PC-9 (cell line): ENCODE data around the gene FGD5. TPM values are rescaled to one million over a fixed set of nuclear protein-coding genes. Genes with fewer than 3 reads are reported as not detected.

Experiments used
- BruUV-seq: library from RNA; stranded (reverse); fragments of 400-500 nt; replicated peaks from 2 replicates; lab custom pipeline; 2021; lab: Mats Ljungman, UMichigan
- CTCF ChIA-PET: fragments of 300-600 bp; sonication (Branson Sonifier 250); formaldehyde crosslinking; loops from one replicate; lab custom pipeline; 2022; ENCODE audit warnings: antibody characterized with exemption; lab: Charles Lee
- POLR2A ChIA-PET: fragments of 300-600 bp; sonication (Branson Sonifier 250); formaldehyde crosslinking; loops from one replicate; lab custom pipeline; 2022; ENCODE audit warnings: antibody characterized with exemption; ENCODE audit not compliant: unreplicated experiment; lab: Charles Lee
- DNase-seq, 2 experiments: peaks; one replicate each; pipeline versions ENCODE4 v3.0.0 to v3.0.0-alpha.2; 2015 to 2022; ENCODE audit warnings: mixed read lengths in 1 of 2
- H2AFZ ChIP-seq: fragments of 200-600 bp; sonication (generic); 2 replicates; pipeline ENCODE4 v1.8.1; 2017; ENCODE audit warnings: antibody characterized with exemption
- H3F3A ChIP-seq: fragments of 200-600 bp; sonication (generic); 2 replicates; pipeline ENCODE4 v1.8.1; 2017; ENCODE audit warnings: antibody characterized with exemption, mild to moderate bottlenecking, low read depth; ENCODE audit not compliant: insufficient read depth
- H3K27ac ChIP-seq: fragments of 200-600 bp; sonication (generic); 2 replicates; pipeline ENCODE4 v1.6.1; 2016; ENCODE audit warnings: mixed run types
- H3K27me3 ChIP-seq: fragments of 200-600 bp; sonication (generic); 2 replicates; pipeline ENCODE4 v1.6.1; 2016; ENCODE audit warnings: low read depth, mixed run types; ENCODE audit not compliant: insufficient read depth
- H3K36me3 ChIP-seq: fragments of 200-600 bp; sonication (generic); 2 replicates; pipeline ENCODE4 v1.6.1; 2016; ENCODE audit warnings: low read depth, mixed run types
- H3K4me1 ChIP-seq: fragments of 200-600 bp; sonication (generic); replicated peaks from 2 replicates; pipeline ENCODE4 v1.6.1; 2016; ENCODE audit warnings: mixed run types; ENCODE audit not compliant: insufficient read depth
- H3K4me2 ChIP-seq: fragments of 200-600 bp; sonication (generic); 2 replicates; pipeline ENCODE4 v1.6.1; 2017; ENCODE audit warnings: mixed run types
- H3K4me3 ChIP-seq: fragments of 200-600 bp; sonication (generic); 2 replicates; pipeline ENCODE4 v1.6.1; 2016; ENCODE audit warnings: mixed run types
- H3K79me2 ChIP-seq: fragments of 200-600 bp; sonication (generic); 2 replicates; pipeline ENCODE4 v1.6.1; 2017; ENCODE audit warnings: low read depth, mixed run types
- H3K9me2 ChIP-seq: fragments of 200-600 bp; sonication (generic); 2 replicates; pipeline ENCODE4 v1.8.1; 2017; ENCODE audit warnings: mild to moderate bottlenecking; ENCODE audit not compliant: insufficient read depth
- H3K9me3 ChIP-seq: fragments of 200-600 bp; sonication (generic); 2 replicates; pipeline ENCODE4 v1.8.1; 2016; ENCODE audit warnings: low read depth; ENCODE audit not compliant: insufficient read depth
- H4K20me1 ChIP-seq: fragments of 200-600 bp; sonication (generic); 2 replicates; pipeline ENCODE4 v1.8.1; 2017; ENCODE audit not compliant: insufficient read depth
- EZH2 ChIP-seq: fragments of 200-600 bp; sonication (generic); IDR thresholded peaks from 2 replicates; pipeline ENCODE4 v1.8.0; 2017; ENCODE audit warnings: antibody characterized with exemption, low read depth
- intact Hi-C: fragments of 100-400 bp; cut with micrococcal nuclease; formaldehyde crosslinking; loops from one replicate; pipeline ENCODE4 v1.10.0; 2022; ENCODE audit not compliant: unreplicated experiment
- total RNA-seq: library from RNA; stranded (reverse); gene quantifications from 2 replicates; pipeline ENCODE4 v1.2.3, GENCODE V29; 2021
- TF ChIP-seq, protein P1 (sequence below): fragments of 200-600 bp; sonication (generic); conservative IDR thresholded peaks from 2 replicates; pipeline ENCODE4 v1.6.1; 2017; ENCODE audit warnings: mixed run types, antibody characterized with exemption, mild to moderate bottlenecking, moderate library complexity

FGD5 gene
- total RNA-seq, 1 experiment from 2014 or later = not detected

- no peak overlapping the region for H3K27ac ChIP-seq
- H3F3A ChIP-seq = no peaks in the 10 kb centered on the region
- DNase-seq = no peak
- ChIA-PET POLR2A (no interaction called here), CTCF (no interaction called here)
- H3K27me3 ChIP-seq = peaks cover 4% of the 10 kb centered on the region; the same call in 1 of the 2 replicates
- no peak for TF ChIP-seq EZH2
- TF ChIP-seq, protein P1, sequence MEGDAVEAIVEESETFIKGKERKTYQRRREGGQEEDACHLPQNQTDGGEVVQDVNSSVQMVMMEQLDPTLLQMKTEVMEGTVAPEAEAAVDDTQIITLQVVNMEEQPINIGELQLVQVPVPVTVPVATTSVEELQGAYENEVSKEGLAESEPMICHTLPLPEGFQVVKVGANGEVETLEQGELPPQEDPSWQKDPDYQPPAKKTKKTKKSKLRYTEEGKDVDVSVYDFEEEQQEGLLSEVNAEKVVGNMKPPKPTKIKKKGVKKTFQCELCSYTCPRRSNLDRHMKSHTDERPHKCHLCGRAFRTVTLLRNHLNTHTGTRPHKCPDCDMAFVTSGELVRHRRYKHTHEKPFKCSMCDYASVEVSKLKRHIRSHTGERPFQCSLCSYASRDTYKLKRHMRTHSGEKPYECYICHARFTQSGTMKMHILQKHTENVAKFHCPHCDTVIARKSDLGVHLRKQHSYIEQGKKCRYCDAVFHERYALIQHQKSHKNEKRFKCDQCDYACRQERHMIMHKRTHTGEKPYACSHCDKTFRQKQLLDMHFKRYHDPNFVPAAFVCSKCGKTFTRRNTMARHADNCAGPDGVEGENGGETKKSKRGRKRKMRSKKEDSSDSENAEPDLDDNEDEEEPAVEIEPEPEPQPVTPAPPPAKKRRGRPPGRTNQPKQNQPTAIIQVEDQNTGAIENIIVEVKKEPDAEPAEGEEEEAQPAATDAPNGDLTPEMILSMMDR = no peak
- no peak overlapping the region for H2AFZ ChIP-seq
- BruUV-seq = no TSS peak
- H3K79me2 ChIP-seq = no peaks in the 10 kb centered on the region
- no peak overlapping the region for H3K4me2 ChIP-seq
- peaks cover 6% of the 10 kb centered on the region; the same call in 1 of the 2 replicates for H4K20me1 ChIP-seq
- no peak overlapping the region for H3K4me3 ChIP-seq
- no peaks in the 10 kb centered on the region for H3K36me3 ChIP-seq
- H3K9me3 ChIP-seq = no peaks in the 10 kb centered on the region
- no peaks in the 10 kb centered on the region for H3K4me1 ChIP-seq
- H3K9me2 ChIP-seq = no peaks in the 10 kb centered on the region
- intact Hi-C loops = no loop called here
Observed at GRCh38 chr3:14786369-14786768, 32.4 kb upstream of the FGD5 start.

- Histone ChIP-seq H2AFZ (no peak overlapping the region), H4K20me1 (peaks cover 6% of the 10 kb centered on the region; the same call in 1 of the 2 replicates), H3K27ac (no peak overlapping the region), H3K36me3 (no peaks in the 10 kb centered on the region), H3F3A (no peaks in the 10 kb centered on the region), H3K9me3 (no peaks in the 10 kb centered on the region), H3K4me3 (no peak overlapping the region), H3K27me3 (peaks cover 4% of the 10 kb centered on the region; the same call in 1 of the 2 replicates), H3K9me2 (no peaks in the 10 kb centered on the region), H3K4me1 (no peaks in the 10 kb centered on the region), H3K79me2 (no peaks in the 10 kb centered on the region), H3K4me2 (no peak overlapping the region)
- intact Hi-C loops = no loop called here
- no TSS peak for BruUV-seq
- POLR2A ChIA-PET = no interaction called here
- DNase-seq = no peak
- CTCF ChIA-PET = no interaction called here
- TF ChIP-seq, protein P1 = no peak
- TF ChIP-seq EZH2 = no peak
Observed at GRCh38 chr3:14787630-14788029, 31.1 kb upstream of the FGD5 start.

GRCh38 chr3:14788644-14789043 lies 30.1 kb upstream of the FGD5 start:
- H2AFZ ChIP-seq = no peak overlapping the region
- DNase-seq = no peak
- POLR2A ChIA-PET = no interaction called here
- H3K27me3 ChIP-seq = peaks cover 4% of the 10 kb centered on the region; the same call in 1 of the 2 replicates
- H3F3A ChIP-seq = no peaks in the 10 kb centered on the region
- no TSS peak for BruUV-seq
- no peak overlapping the region for H3K4me3 ChIP-seq
- no peak overlapping the region for H3K4me2 ChIP-seq
- TF ChIP-seq, protein P1 = no peak
- no peak for TF ChIP-seq EZH2
- no peaks in the 10 kb centered on the region for H3K9me3 ChIP-seq
- no peaks in the 10 kb centered on the region for H3K9me2 ChIP-seq
- no peaks in the 10 kb centered on the region for H3K79me2 ChIP-seq
- intact Hi-C loops = no loop called here
- no peak overlapping the region for H3K27ac ChIP-seq
- peaks cover 6% of the 10 kb centered on the region; the same call in 1 of the 2 replicates for H4K20me1 ChIP-seq
- H3K4me1 ChIP-seq = no peaks in the 10 kb centered on the region
- CTCF ChIA-PET = interaction anchor here (0.7 to 0.8 kb wide), 2 partner anchors 133 to 526 kb away, joined by 3 to 7 read pairs; no protein-coding TSS in a partner anchor
- no peaks in the 10 kb centered on the region for H3K36me3 ChIP-seq
